HL-60/S4 treated with phorbol 12-myristate 13-acetate at 8.2 ng/mL for 4 days and 3 days (cell line): ENCODE measurements around the gene ABCA13.
"Not testable (repeated sequence)": the region's sequence is repeated elsewhere in the genome, so short reads cannot be mapped to it uniquely, and the experiment has no call there.

Experiments
- in situ Hi-C: fragments of 300-500 bp; cut with MboI; formaldehyde crosslinking; loops from 2 replicates; pipeline ENCODE4 v1.15.0; 2022; ENCODE audit warnings: low sequenced_read_pairs

ABCA13 gene

DNA sequence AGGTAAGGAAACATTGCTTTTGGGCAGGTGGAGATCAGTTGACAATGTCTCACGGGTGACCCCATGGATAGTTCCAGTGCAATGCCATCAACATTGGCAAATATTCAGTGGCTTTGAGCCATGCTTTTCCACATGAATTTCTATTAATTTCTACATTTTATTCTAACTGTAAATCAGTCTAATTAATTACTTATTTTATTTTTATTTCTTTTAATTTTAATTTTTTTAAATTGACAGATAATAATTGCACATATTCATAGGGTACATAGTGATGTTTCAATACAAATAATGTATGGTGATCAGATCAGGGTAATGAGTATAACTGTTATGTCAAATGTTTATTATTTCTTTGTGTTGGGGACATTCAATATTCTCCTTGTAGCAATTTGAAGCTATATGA is 3.8 kb downstream of the ABCA13 start:
- in situ Hi-C loops, result no loop called here

DNA sequence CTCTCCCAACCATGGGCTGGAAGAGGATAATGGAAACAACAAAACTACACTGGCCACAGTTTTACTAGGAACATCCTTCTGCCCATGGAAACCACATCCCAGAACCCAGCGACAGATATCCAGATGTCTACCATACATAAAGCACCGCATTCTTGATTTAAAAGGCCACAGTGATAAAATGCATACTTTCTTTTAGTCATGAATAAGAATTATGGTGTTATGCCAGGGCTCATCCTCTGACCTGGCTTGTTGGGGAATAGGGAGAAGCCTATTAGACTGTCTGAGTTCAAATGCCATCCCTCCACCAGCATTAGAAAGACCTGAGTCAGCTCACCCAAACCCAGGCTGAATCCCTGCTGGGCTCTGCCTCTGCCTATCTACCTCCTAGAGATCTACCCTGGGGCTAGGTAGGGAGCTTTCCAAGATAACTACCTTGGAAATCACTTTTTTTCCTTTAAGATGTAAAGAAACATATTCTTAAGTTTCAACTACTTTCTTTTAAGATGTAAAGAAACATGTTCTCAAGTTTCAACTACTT is 5.2 kb downstream of the ABCA13 start:
- in situ Hi-C loops, result no loop called here

DNA sequence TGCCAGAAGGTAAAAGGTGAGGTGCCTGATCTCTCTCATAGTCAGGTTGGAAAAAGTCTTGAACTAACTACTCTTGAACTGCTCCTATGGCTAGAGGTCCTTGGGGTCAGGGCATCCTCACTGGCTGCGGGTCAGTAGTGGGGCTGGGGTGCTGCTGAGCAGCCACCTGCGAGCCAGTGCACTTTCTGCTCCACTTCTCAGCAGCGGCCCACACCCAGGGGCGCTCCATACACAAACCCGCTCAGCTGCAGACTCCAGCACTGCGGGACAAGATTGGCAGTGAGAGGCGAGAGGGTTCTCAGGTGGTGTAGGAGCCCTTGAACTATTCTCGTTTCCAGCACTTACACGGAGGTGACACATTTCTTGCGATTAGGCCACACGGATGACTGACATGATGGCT is 6.0 kb downstream of the ABCA13 start:
- in situ Hi-C loops, result no loop called here

DNA sequence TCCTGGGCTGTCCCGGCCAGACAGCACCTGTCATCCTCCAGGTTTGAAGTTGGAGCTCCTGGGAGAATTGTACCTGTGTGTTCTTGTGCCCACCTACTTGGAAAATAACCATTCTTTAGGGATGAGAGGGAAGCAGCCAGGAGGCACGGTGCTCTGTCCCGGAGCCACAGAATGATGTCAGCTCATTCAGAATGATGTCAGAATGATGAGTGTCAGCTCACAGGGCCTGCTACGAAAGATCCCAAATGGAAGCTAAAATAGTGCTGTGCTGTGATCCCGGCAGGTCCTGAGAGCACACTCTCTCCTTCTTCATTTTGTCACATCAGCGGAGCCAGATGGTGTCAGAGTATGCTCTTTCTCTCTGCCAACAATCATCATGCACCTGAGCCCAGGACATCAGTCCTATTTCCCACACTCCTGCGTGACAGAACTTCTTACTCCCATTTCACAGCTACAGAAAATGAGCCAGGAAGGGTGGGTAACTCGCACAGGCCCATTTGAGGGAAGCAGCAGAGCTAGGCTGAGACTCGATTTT is 8.3 kb downstream of the ABCA13 start:
- in situ Hi-C loops, result no loop called here

DNA sequence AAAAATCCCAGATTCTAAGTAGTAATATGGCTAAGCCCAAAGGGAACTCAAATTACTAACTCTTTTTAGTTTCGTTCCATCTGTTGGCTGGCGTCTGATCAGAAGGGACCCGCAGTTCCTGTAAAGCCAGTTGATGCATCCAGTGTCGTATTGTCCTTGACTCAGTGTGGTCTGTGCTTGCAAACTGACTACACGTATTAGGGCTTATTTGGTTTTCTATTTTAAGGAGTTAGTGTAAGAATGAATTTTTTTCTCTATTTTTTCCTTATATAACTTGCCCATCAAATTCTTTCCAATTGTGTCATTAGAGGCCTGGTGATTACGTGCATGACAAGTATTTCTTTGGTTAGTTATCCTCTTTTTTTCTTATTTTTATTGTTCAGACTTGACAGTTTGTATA is 9.7 kb downstream of the ABCA13 start:
- in situ Hi-C loops, result no loop called here

DNA sequence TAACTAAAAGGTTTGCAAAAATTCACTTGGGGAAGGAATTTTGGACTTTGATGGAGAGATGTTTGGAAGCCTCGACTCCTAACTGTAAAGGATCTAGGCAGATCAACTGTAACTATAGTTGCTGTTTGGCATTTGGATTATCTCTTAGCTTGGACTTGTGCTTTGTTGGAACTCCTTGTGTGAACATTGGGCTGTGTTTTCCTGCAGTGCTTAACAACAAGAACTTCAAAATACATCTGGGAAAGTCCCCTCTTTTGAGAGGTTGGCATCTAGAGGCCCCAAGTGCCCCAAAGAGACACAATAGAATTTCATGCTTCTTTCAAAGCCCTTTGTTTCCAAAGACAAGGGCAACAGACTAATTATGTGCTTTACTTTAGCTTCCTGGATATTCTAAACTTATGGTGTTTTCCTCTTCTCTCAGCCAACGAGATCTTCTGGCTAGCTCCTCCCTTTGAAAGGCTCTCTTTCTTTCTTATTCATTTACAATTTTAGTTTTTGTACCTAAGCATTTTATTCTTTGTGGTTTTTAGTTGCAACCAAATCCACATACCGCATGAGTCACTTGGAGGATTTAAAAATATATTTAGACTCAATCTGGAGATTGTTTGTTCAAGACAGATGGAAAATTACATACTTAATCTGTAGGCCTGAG is 11.6 kb downstream of the ABCA13 start:
- in situ Hi-C loops, result no loop called here

DNA sequence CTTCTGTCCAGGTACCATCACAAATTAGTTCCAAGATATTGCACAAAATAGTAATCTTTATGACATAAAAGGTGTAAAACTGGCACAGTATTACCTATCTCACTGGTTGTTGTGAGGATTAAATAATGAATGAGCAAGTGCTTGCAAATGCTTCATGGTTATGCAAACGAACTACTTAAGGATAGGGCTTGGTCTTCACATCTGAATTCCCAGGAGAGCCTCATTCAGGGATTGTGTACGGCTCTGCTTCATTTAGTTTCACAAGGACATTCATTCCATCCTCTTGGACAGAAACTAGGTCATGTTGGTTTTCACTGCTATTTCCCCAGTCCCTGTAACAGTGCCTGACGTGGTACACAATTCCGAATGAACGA is 12.1 kb downstream of the ABCA13 start:
- in situ Hi-C loops, result no loop called here

DNA sequence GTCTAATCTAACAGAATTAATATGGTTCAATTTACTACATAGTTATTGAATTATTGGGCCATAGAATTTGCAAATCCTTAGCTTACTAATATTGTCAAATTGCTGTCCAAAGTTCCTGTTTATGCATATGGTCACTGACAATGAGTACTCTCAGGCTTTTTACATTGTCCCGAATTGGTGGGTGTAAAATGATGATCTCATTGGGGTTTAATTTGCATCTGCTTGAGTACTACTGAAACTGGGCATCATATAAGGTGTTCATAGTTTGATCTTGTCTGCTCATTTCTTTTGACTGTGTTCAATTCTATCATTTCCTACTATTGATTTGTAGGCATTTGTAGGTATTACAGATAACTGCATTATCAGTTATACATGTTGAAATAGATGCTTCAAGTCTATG is 12.7 kb downstream of the ABCA13 start:
- in situ Hi-C loops, result no loop called here

DNA sequence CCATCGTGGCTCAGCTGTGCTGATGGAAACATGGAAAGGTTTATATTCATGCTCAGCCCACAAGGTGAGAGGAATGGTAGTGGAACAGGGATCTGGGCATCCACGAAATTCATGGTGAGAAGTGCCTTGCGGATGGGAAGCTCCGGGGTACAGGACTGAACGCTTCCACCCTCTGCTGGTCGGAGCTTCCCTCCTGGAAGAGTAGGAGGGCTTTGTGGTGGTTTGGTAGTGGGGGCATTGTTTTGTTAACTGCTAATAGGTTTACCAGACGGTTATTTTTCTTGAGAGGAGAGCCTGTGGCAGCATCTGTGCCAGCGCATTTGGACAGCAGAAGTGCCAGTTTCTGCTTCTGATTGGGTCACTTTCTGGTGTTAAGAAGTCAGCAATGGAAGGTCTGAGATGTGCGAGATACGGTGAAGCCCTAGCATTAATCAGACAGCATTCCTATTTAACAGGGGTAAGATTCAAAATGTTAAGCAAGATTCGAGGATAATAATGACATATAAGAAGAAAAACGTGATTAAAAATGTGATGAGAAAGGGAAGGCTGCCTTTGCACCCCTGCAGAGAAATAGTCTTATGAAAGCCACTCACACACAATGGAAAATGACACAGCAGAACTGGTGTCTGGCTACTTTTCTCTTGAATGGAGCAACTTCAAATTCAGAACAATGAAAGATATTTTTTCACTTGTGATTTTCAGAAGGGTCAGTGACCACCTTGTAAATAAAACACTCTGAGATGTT is 17.7 kb downstream of the ABCA13 start:
- in situ Hi-C loops, result no loop called here

DNA sequence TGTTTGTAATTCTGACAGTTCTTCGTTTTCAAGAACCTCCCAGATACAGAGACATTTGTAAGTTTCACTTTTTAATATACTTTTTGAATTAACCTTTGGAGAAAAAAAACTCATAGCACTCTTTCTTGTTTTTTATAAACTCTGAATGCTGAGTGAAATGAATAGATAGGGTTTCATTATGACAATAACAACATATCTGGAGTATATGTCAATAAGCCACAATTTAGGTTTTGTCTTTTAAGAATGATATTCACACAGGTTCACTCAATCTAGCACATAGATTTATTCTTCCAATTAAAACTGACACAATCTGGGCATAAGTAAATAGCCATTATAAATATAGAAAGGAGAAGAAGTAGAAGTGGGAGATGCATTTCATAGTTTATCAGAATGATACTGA is 21.7 kb downstream of the ABCA13 start:
- in situ Hi-C loops, result no loop called here

DNA sequence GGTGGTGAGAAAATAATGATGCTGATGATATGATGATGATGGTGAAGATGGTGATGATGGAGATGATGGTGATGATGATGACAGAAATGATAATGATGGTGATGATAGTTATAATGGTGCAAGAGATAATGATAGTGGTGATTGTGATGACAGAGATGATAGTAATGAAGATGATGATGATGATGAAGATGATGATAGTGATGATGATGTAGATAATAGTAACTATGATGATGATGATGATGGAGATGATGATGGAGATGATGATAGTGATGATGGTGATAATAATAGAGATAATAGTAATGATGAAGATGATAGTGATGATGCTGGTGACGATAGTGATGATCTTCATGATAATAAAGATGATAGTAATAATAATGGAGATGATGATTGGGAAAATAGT is 22.2 kb downstream of the ABCA13 start:
- in situ Hi-C loops, result no loop called here

DNA sequence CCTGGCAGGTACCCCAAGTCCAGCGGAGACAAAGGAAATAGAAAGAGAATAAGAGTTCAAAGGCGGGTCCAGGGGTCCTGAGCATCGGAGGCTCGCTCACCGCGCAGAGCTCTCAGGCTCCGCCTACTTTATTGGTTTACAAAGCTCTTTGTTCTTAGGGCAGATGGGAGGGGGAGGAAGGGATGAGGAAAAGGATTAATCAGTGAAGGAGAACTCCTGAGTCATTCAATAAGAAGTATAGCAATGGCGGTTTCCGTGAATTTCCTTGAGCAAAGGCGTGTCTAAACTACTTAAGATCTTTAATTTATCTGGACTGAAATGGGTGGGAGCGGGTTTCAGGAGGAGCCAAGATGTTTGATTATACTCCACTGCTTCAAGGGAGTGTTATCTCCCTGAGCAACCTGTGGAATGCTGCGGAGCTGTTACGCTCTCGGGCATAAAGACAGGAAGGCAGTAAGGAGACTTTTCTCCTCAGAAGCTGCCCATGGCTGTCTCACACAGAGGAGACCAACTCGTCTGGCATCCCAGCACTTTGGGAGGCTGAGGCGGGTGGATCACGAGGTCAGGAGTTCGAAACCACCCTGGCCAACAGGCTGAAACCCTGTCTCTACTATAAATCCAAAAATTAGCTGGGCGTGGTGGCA is 29.8 kb downstream of the ABCA13 start:
- in situ Hi-C loops, result not testable (repeated sequence)

DNA sequence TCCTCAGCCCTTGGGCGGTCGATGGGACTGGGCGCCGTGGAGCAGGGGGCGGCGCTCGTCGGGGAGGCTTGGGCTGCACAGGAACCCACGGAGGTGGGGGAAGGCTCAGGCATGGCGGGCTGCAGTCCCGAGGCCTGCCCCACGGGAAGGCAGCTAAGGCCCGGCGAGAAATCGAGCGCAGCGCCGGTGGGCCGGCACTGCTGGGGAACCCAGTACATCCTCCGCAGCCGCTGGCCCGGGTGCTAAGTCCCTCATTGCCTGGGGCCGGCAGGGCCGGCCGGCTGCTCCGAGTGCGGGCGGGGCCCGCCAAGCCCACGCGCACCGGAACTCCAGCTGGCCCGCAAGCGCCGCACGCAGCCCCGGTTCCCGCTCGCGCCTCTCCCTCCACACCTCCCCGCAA is 31.7 kb downstream of the ABCA13 start:
- in situ Hi-C loops, result not testable (repeated sequence)

DNA sequence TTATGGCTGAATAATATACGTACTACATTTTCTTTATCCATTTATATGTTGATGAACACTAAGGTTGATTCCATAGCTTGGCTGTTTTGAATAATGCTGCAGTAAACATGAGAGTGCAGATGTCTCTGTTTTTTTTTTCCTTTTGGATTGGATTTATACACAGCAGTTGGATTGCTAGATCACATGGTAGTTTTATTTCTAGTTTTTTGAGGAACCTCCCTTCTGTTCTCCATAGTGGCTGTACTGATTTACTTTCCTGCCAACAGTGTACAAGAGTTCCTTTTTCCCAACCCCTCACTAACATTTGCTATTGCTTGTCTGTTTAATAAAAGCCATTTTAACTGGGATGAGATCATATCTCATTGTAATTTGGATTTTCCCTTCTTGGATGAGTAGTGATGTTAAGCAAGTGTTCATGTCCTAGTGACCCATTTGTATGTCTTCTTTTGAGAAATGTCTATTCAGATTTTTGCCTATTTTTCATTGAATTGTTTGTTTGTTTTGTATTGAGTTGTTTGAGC is 36.0 kb downstream of the ABCA13 start:
- in situ Hi-C loops, result no loop called here

DNA sequence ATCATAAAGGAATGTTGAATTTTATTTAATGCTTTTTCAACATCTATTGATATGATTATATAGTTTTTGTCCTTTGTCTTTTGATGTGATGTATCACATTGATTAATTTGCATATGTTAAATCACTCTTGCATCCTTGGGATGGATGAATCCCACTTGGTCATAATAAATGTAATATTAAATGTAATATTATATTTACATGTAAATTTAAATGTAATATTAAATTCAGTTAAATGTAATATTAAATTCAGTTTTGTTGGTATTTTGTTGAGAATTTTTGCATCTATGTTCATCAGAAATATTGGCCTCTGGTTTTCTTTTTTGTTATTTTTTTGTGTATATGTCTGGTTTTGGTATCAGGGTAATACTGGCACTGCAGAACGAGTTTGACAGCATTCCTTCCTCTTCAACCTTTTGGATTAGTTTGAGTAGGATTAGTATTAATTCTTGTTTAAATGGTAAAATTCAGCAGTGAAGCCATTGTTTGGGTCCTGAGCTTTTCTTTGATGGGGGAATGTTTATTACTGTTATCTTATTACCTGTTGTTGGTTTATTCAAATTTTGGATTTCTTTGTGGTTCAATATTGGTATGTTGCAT is 37.8 kb downstream of the ABCA13 start:
- in situ Hi-C loops, result no loop called here

DNA sequence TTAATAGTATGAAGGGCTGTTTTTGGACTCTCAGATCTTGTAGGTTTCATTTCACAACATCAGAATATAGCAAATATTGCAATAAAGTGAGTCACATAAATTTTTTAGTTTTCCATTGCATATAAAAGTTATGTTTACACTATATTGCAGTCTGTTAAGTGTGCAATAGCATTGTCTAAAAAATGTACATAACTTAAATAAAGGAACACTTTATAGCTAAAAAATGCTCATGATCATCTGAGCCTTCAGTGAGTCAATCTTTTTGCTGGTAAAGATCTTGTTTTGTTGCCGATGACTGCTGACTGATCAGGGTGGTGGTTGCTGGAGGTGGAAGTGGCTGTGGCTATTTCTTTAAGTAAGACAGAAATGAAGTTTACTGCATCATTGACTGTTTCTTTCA is 42.0 kb downstream of the ABCA13 start:
- in situ Hi-C loops, result no loop called here

DNA sequence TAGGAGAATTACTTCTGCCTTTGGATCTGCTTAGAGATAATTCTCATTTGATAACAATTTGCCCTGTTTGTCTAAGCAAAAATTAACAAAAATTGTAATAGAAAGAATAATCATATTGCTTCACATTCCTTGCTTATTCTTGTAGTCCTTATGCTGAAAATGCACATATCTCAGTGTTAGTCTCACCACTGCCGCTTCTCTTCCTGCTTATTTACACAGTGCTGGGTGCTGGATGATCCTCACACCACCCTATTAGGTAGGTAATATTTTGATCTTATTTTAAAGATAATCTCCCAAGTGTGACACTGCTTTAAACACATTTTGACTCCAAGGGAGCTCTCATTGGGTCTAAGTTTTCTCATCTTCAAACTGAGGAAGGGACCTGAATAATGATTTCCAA is 46.0 kb downstream of the ABCA13 start:
- in situ Hi-C loops, result no loop called here

DNA sequence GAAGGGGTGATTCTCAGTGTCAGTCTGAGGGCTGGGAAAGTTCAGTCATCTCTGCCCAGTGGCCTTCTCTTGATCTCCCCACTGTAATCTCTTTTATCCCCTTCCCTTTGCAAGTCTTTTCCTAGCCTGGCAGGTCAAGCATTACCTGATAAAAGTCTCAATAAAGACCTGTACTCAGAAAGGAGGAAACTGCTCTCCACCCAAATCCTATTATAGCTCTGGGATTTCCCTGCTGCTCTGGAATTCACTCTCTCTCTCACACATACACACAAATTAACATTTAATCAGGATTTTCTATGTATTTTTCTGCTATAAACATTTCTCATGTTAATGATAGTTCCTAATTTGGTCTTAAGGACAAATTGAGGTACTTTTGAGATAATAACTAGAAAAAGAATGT is 46.5 kb downstream of the ABCA13 start:
- in situ Hi-C loops, result no loop called here

DNA sequence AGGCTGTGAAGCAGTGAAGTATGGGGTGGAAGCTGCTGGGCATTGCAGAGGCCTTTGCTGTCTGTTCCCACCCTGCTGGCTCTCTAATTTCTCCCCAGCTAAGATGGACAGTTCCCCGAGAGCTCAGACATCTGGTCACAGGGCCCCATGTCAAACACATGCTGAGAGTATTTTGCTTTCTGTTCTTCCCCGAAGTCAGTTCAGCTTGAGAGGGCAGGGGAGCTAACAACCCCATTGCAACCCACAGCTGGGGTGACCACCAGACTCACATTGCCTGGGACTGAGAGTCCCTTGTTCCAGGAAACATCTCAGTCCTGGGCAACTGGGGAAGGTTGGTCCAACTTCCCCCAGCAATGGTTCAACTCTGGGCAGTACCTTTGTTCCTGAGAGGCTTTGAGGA is 52.8 kb downstream of the ABCA13 start:
- in situ Hi-C loops, result no loop called here

DNA sequence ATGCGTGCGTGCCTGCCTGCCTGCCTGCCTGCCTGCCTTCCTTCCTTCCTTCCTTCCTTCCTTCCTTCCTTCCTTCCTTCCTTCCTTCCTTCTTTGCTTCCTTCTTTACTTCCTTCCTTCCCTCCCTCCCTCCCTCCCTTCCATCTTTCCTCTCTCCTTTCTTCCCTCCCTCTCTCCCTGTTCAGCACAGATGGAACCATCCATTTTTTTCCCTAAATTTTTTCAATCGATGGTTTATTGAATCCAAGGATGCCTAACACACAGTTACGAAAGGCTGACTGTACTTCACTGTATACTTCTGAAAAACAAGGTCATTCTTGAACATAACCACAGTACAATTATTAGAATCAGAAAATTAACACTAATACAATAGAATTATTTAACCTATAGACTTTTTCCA is 53.8 kb downstream of the ABCA13 start:
- in situ Hi-C loops, result no loop called here

DNA sequence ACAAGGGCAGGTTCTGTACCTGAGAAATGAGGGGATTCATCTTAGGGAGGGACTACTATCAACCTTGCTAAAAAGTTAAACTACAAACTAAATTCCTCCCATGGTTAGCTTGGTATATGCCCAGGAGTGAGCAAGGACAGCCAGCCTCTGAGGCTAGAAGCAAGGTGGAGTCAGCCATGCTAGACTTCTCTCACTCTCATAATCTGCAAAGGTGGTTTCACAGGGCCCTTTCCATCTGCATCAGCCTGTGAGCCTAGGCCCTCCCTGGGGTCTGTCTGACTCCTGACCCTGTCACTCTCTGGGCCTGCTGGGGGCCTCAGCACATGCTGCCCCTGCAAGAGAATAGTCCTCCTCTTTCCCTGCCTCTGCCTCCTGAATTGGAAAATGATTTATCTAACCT is 66.1 kb downstream of the ABCA13 start:
- in situ Hi-C loops, result no loop called here
